GM21381 (cell line): Measurements from ENCODE around the gene MSN.
A peak's percentile ranks its signal among the peaks of the same experiment; 100 is the strongest.

Experiments
- ATAC-seq: cut with Tn5 transposase; IDR thresholded peaks from one replicate; pipeline ENCODE4 v1.9.1; 2021; ENCODE audit warnings: mild to moderate bottlenecking, moderate library complexity; ENCODE audit not compliant: unreplicated experiment

The MSN gene

GRCh38 chrX:65671966-65672365 is 4.5 kb downstream of the MSN start:
- no peak for ATAC-seq

DNA sequence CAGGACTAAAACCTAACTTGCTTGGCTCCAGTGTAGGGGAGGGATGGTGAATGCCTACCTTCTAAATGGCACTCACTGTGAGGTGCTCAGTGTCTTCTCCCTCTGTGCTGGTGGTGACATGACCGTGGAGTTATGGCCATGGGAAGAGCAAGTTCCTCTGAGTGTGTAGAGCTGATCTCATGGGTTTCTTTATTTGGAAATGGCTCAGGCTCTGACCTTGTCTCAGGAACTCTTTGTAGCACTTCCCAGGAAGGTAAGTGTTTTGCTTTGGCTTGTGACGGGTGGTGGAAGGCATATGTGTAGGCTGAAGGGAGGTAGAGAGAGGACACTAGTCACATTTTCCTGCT is 6.4 kb downstream of the MSN start:
- ATAC-seq = no peak

GRCh38 chrX:65674204-65674893 is 6.9 kb downstream of the MSN start:
- ATAC-seq = no peak

- ATAC-seq = no peak
These were observed 10.6 kb downstream of the MSN start for GRCh38 chrX:65677954-65678469.

DNA sequence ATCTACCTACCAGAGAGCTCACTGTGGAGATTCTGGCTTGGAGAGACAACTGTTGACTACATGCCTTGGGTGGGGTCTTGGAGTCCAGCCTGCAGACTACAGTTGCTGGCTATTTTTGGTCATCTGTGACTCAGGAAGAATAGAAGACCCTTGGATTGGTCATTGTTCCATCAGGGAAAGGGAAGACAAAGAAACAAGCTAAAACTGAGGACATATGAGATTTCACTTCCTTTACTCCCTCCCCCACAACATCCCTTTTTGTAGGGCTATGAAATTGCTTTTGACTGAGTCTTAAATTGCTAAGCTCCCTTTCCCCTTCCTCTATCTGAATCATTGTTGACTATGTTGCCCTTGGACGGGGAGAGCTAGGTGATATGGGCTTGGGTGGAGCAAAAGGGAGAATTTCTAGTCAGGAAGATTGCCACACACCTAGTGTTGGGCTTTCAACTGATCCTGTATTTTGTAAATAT is 11.7 kb downstream of the MSN start:
- ATAC-seq = no peak

DNA sequence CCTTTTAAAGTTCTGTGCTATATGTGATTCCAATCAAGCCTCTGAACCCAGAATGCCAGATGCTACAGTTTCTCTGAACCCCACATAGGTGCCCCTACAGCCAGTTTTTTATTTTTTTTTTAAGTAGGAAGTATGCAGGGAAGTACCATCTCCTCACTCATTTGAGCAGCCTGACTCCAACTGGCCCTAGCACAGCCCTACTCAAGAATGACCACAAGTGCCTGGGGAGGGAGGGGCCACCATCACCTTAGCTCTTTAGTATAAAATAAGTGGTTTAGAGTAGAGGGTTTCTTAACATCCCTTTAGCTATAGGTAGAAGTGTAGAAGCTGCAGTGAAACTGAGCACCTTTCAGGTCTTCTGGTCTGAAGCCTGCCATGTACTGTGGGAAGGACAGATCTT is 14.4 kb downstream of the MSN start:
- ATAC-seq = no peak

- ATAC-seq = no peak
These were observed 17.7 kb downstream of the MSN start for GRCh38 chrX:65685112-65685511.

- ATAC-seq = no peak
These were observed 18.8 kb downstream of the MSN start for GRCh38 chrX:65686236-65686635.

- no peak for ATAC-seq
These were observed 19.9 kb downstream of the MSN start for GRCh38 chrX:65687367-65687766.

GRCh38 chrX:65688403-65688871 is 21.0 kb downstream of the MSN start:
- ATAC-seq = peak; percentile 86

- ATAC-seq = no peak
These were observed 21.9 kb downstream of the MSN start for GRCh38 chrX:65689377-65689776.

DNA sequence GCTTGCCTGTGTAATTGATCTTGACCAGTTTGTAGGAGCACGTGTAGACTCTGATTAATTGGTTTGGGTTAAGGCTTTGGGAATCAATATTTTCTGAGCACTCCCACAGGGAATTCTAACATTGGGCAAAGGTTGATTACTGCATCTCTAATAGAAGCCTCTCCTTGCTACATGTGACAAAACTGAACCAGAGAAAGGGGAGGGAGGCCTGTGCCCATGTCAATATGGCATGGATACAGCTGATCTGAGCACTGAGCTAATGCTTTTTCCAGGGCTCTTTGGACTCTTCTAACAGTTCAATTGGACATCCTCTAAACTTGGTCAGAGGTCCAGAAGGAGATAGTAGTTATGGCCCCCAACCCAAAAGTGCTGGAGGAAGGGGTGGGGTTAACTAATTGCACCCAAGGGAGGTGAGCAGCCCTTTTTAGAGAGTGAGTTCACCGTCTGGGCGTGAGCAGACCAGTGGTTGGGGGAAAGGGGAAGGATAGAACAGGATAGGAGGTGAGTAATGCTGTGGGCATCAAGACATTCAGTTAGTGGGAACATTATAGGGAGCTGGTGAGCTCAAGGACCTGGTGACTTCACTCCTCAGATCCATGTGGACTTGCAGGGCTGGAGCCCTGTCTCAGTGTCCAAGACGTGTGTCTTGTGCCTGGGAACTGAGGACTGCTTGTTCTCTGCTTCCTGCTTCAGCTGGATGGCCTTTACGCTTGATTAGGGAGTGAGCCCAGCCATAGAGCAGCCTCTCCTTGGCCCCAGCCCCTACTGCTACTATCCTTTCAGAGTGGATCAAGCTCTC is 22.8 kb downstream of the MSN start:
- no peak for ATAC-seq

GRCh38 chrX:65695849-65696449 is 28.5 kb downstream of the MSN start:
- ATAC-seq = no peak

- ATAC-seq = no peak
These were observed 29.2 kb downstream of the MSN start for GRCh38 chrX:65696613-65697012.

DNA sequence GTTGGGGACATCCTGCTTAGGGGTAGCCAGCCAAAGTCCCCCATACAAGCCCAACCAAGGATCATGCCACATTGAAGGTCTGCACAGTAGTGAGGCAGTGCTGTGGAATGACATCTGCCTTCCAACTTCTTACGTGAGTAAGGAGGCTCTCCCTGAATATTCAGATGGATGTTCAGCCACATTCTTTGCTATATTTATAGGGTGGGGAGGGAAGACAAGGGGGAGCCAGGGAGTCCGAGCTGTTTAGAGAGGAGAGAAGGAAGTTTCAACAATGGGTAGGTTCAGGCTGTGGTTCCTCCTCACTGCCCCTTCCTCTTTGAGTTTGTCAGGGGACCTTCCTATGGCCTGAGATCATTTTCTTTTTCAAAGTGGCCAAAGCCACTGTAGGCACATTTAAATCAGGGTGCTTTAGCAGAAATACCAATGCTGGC is 29.8 kb downstream of the MSN start:
- ATAC-seq = no peak

DNA sequence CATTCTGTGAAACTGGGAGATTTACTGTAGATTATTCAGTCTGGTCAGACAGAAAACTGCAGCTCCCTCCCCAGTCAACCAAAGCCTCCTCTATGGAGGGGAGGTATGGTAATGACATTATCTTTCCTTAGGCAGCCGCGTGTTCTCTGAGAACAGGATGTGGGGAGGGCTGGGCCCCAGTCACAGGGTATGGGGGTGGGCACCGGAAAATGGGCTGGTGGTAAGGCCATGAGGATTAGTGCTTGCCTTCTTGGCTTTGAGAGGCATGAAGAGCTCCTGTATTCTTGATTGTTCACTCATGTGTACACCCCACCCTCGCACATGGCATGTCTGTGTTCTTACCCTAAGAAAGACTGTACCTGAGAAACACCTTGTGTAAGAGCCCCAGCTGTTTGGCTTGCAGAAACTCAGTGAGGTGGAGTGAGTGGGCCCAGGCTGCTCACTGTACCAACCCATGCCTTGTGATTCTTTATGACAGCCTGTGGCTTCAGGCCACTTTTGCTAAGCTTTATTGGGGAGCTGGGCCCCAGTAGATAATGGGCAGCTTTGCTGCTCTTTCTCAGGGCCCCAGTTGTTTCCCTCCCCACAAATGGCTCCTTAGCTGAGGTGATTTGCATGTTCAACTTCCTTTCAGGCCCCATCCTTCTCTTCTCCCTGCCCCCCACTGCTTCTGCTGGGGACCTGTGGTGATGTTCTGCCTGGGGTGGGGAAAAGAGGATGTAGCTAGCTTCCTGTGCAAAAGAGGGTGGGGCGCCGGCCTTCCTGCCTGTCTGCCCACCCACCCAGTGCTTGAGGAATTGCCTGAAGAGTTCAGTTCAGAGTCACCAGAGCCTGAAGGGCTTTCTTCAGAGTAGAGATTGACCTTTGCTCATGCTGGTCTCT is 30.7 kb downstream of the MSN start:
- ATAC-seq = peak; percentile 49

- no peak for ATAC-seq
These were observed 35.5 kb downstream of the MSN start for GRCh38 chrX:65702956-65703355.

GRCh38 chrX:65705439-65705838 is 38.0 kb downstream of the MSN start:
- ATAC-seq = no peak

DNA sequence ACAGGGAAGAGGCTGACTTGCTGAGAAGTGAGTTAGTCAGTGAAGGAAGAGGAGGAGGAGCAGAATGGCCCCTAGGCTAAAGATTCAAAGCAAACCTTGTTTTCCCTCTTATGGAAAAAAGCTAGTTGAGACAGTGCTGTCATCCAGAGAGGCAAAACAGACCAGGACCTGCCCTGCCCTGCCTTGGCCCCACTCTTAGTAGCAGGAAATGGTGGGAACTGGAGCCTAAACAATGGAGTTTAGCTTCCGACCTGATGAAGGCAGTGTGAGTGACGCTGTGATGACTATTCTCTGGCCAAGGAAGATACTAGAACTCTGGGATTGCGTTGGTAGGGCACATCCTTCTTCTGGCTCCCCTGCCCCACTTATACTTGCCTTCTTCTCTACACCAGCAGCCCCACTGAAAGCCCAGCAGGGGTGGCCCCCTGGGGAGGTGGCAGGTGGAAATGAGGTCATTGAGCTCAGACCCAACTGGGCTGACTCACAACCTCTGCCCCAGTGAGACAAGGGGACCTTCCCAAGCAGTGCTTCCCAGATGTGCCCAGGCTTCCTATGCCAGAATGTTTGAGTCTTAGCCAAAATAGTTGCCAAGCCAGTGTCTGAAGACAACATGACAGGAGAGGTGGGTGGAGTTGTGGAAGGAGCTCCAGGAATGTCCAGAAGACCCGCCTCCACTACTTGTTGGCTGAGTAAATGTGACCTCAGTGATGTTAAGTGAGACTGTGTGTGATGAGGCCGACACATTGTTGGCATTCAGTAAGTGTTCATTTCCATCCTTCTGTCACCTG is 38.8 kb downstream of the MSN start:
- peak; percentile 44 for ATAC-seq

GRCh38 chrX:65707151-65707550 is 39.7 kb downstream of the MSN start:
- ATAC-seq = no peak
